ENCODE results near the gene FAM135A.

GRCh38 chr6:70377372-70377771, 35.9 kb upstream of the FAM135A start:
- TF ChIP-seq, protein P1, sequence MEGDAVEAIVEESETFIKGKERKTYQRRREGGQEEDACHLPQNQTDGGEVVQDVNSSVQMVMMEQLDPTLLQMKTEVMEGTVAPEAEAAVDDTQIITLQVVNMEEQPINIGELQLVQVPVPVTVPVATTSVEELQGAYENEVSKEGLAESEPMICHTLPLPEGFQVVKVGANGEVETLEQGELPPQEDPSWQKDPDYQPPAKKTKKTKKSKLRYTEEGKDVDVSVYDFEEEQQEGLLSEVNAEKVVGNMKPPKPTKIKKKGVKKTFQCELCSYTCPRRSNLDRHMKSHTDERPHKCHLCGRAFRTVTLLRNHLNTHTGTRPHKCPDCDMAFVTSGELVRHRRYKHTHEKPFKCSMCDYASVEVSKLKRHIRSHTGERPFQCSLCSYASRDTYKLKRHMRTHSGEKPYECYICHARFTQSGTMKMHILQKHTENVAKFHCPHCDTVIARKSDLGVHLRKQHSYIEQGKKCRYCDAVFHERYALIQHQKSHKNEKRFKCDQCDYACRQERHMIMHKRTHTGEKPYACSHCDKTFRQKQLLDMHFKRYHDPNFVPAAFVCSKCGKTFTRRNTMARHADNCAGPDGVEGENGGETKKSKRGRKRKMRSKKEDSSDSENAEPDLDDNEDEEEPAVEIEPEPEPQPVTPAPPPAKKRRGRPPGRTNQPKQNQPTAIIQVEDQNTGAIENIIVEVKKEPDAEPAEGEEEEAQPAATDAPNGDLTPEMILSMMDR (conservative IDR thresholded peaks at IDR 0.05; ENCODE audit: low read depth in 2 of 2): no peak
- TF ChIP-seq ZNF331 (CRISPR knock-in tag; IDR thresholded peaks at IDR 0.05; ENCODE audit: low read depth) (no peak), NANOG (IDR thresholded peaks at IDR 0.05; ENCODE audit: borderline replicate concordance) (no peak), EZH2 (IDR thresholded peaks at IDR 0.05; ENCODE audit: low read depth, unreplicated experiment) (no peak), STAT1 (IDR thresholded peaks at IDR 0.05; ENCODE audit: unreplicated experiment) (no peak), POLR2AphosphoS5 (IDR thresholded peaks at IDR 0.05; ENCODE audit: low read depth) (no peak), JUNB (IDR thresholded peaks at IDR 0.05; ENCODE audit: unreplicated experiment) (no peak), CREB1 (CRISPR knock-in tag; IDR thresholded peaks at IDR 0.05; ENCODE audit: low read depth) (no peak), REST (IDR thresholded peaks at IDR 0.05; ENCODE audit: unreplicated experiment) (no peak), EZH2phosphoT487 (IDR thresholded peaks at IDR 0.05; ENCODE audit: unreplicated experiment) (no peak), ETS1 (IDR thresholded peaks at IDR 0.05) (no peak), ZNF114 (CRISPR knock-in tag; IDR thresholded peaks at IDR 0.05) (no peak), ZNF462 (CRISPR knock-in tag; IDR thresholded peaks at IDR 0.05) (no peak)
